GM21786 (cell line): Measurements from ENCODE around the gene TATDN3.
"Not testable (repeated sequence)": the region's sequence is repeated elsewhere in the genome, so short reads cannot be mapped to it uniquely, and the experiment has no call there.

ENCODE experiments used
- ATAC-seq: cut with Tn5 transposase; IDR thresholded peaks from one replicate; pipeline ENCODE4 v1.9.1; 2021; ENCODE audit not compliant: unreplicated experiment

The TATDN3 gene

GRCh38 chr1:212791676-212792395 is at the start of gene TATDN3, which contains the start of gene NSL1:
TATDN3 (plus strand) TSS chr1:212791894; CDS start chr1:212791922, 28 bp downstream.
NSL1 (minus strand) TSS chr1:212791777; CDS start chr1:212791763, 14 bp downstream.
- ATAC-seq: peak; percentile 58

GRCh38 chr1:212743901-212744475 is 47.7 kb upstream of the TATDN3 start:
- no peak for ATAC-seq

- ATAC-seq: no peak
These were observed 46.4 kb upstream of the TATDN3 start for GRCh38 chr1:212745303-212745702.

- no peak for ATAC-seq
These were observed 45.1 kb upstream of the TATDN3 start for GRCh38 chr1:212746546-212746945.

GRCh38 chr1:212749821-212750535 is 41.7 kb upstream of the TATDN3 start:
- peak; percentile 32 for ATAC-seq

- no peak for ATAC-seq
These were observed 39.3 kb upstream of the TATDN3 start for GRCh38 chr1:212752252-212752933.

- ATAC-seq: no peak
These were observed 38.7 kb upstream of the TATDN3 start for GRCh38 chr1:212752934-212753497.

- ATAC-seq: no peak
These were observed 37.9 kb upstream of the TATDN3 start for GRCh38 chr1:212753749-212754148.

GRCh38 chr1:212754193-212754592 is 37.5 kb upstream of the TATDN3 start:
- peak; percentile 45 for ATAC-seq

GRCh38 chr1:212754680-212755079 is 37.0 kb upstream of the TATDN3 start:
- no peak for ATAC-seq

- ATAC-seq: no peak
These were observed 32.0 kb upstream of the TATDN3 start for GRCh38 chr1:212759683-212760082.

- peak; percentile 65 for ATAC-seq
These were observed 31.4 kb upstream of the TATDN3 start for GRCh38 chr1:212760126-212760823.

- no peak for ATAC-seq
These were observed 29.5 kb upstream of the TATDN3 start for GRCh38 chr1:212762234-212762633.

GRCh38 chr1:212762839-212763238 is 28.9 kb upstream of the TATDN3 start:
- ATAC-seq: no peak

GRCh38 chr1:212764718-212765281 is 26.9 kb upstream of the TATDN3 start:
- ATAC-seq: not testable (repeated sequence)

GRCh38 chr1:212766825-212767224 is 24.9 kb upstream of the TATDN3 start:
- not testable (repeated sequence) for ATAC-seq

GRCh38 chr1:212769459-212770167 is 22.1 kb upstream of the TATDN3 start:
- no peak for ATAC-seq

GRCh38 chr1:212771341-212771740 is 20.4 kb upstream of the TATDN3 start:
- ATAC-seq: no peak

- no peak for ATAC-seq
These were observed 18.7 kb upstream of the TATDN3 start for GRCh38 chr1:212773011-212773410.
